ENCODE measurements around the gene SOS2. TPM values are rescaled to one million over a fixed set of nuclear protein-coding genes. Genes with fewer than 3 reads are reported as not detected.
A peak's percentile ranks its signal among the peaks of the same experiment; 100 is the strongest.

The SOS2 gene
- total RNA-seq, 1 donor from 2014 or later, result 38.8 TPM

- no peak overlapping the region for H3K4me3 ChIP-seq
- TF ChIP-seq CTCF (IDR thresholded peaks at IDR 0.05), result no peak
- no peak for ATAC-seq
- H3K27ac ChIP-seq, result no peak overlapping the region
- H3K4me1 ChIP-seq, result peaks cover 23% of the 10 kb centered on the region
- no peaks in the 10 kb centered on the region for H3K9me3 ChIP-seq
- intact Hi-C loops (cut with DNase I), result no loop called here
- H3K36me3 ChIP-seq, result no peaks in the 10 kb centered on the region
- no peak for DNase-seq
- H3K27me3 ChIP-seq (ENCODE audit: low read depth), result no peaks in the 10 kb centered on the region
Measured at GRCh38 chr14:50233951-50234250, 2.5 kb upstream of the SOS2 start.

- ATAC-seq, result no peak
- Histone ChIP-seq H3K4me3 (no peak overlapping the region), H3K27ac (no peak overlapping the region), H3K9me3 (no peaks in the 10 kb centered on the region), H3K27me3 (ENCODE audit: low read depth) (no peaks in the 10 kb centered on the region), H3K4me1 (peaks cover 28% of the 10 kb centered on the region), H3K36me3 (no peaks in the 10 kb centered on the region)
- no peak for TF ChIP-seq CTCF (IDR thresholded peaks at IDR 0.05)
- intact Hi-C loops (cut with DNase I), result no loop called here
- no peak for DNase-seq
Measured at GRCh38 chr14:50233166-50233950, 2.0 kb upstream of the SOS2 start.

GRCh38 chr14:50232276-50232642 lies 881 bp upstream of the SOS2 start:
- peak overlapping the region; percentile 79 for H3K4me3 ChIP-seq
- no peaks in the 10 kb centered on the region for H3K36me3 ChIP-seq
- ATAC-seq (peak; percentile 1 to 2), DNase-seq (no peak)
- TF ChIP-seq CTCF (IDR thresholded peaks at IDR 0.05), result no peak
- H3K4me1 ChIP-seq, result peaks cover 31% of the 10 kb centered on the region
- no peaks in the 10 kb centered on the region for H3K27me3 ChIP-seq (ENCODE audit: low read depth)
- intact Hi-C loops (cut with DNase I), result no loop called here
- H3K9me3 ChIP-seq, result no peaks in the 10 kb centered on the region
- peak overlapping the region; percentile 97 for H3K27ac ChIP-seq

- no peaks in the 10 kb centered on the region for H3K9me3 ChIP-seq
- no peaks in the 10 kb centered on the region for H3K36me3 ChIP-seq
- peaks cover 42% of the 10 kb centered on the region for H3K4me1 ChIP-seq
- TF ChIP-seq CTCF (IDR thresholded peaks at IDR 0.05), result no peak
- peak overlapping the region; percentile 97 for H3K27ac ChIP-seq
- intact Hi-C loops (cut with DNase I), result no loop called here
- DNase-seq, result peak; percentile 70
- peak; percentile 43 to 48 for ATAC-seq
- no peaks in the 10 kb centered on the region for H3K27me3 ChIP-seq (ENCODE audit: low read depth)
- H3K4me3 ChIP-seq, result peak overlapping the region; percentile 79
Measured at GRCh38 chr14:50230701-50231474, 490 bp downstream of the SOS2 start.

GRCh38 chr14:50230401-50230700 lies 1.0 kb downstream of the SOS2 start:
- DNase-seq, result no peak
- H3K4me3 ChIP-seq, result peak overlapping the region; percentile 79
- H3K9me3 ChIP-seq, result no peaks in the 10 kb centered on the region
- peak overlapping the region; percentile 97 for H3K27ac ChIP-seq
- no peaks in the 10 kb centered on the region for H3K27me3 ChIP-seq (ENCODE audit: low read depth)
- no peak for ATAC-seq
- H3K4me1 ChIP-seq, result peaks cover 48% of the 10 kb centered on the region
- intact Hi-C loops (cut with DNase I), result no loop called here
- no peak for TF ChIP-seq CTCF (IDR thresholded peaks at IDR 0.05)
- no peaks in the 10 kb centered on the region for H3K36me3 ChIP-seq
